H1 (cell line): ENCODE results near the gene TEAD2. TPM values are rescaled to one million over a fixed set of nuclear protein-coding genes. Genes with fewer than 3 reads are reported as not detected.

Experiments used
- BACH1 ChIP-seq: IDR thresholded peaks from 2 replicates; pipeline ENCODE4 v1.6.1; 2012; ENCODE audit warnings: low read length, improper control_type of control experiment
- NANOG ChIP-seq: IDR thresholded peaks from 2 replicates; pipeline ENCODE4 v1.6.1; 2011; ENCODE audit warnings: low read length, low read depth, mild to moderate bottlenecking, inconsistent platforms; ENCODE audit not compliant: insufficient read depth, poor library complexity, severe bottlenecking
- RNF2 ChIP-seq: fragments of 200-900, 300-1000 bp; sonication (generic); IDR thresholded peaks from 2 replicates; pipeline ENCODE4 v1.7.1; 2016; ENCODE audit warnings: borderline replicate concordance, low read depth, mild to moderate bottlenecking, antibody characterized with exemption, low read length; ENCODE audit not compliant: poor library complexity, severe bottlenecking; ENCODE audit errors: missing control alignments
- SAP30 ChIP-seq: fragments of 300-600 bp; sonication (generic); IDR thresholded peaks from 2 replicates; pipeline ENCODE4 v1.7.1; 2012; ENCODE audit warnings: low read length, moderate library complexity, mild to moderate bottlenecking, inconsistent platforms; ENCODE audit not compliant: insufficient read depth, insufficient replicate concordance
- SIRT6 ChIP-seq: IDR thresholded peaks from one replicate; pipeline ENCODE4 v1.7.1; 2012; ENCODE audit warnings: low read length, inconsistent platforms
- TAF1 ChIP-seq: IDR thresholded peaks from 2 replicates; pipeline ENCODE4 v1.6.1; 2011; ENCODE audit warnings: mild to moderate bottlenecking, low read depth, low read length
- TEAD4 ChIP-seq: IDR thresholded peaks from 2 replicates; pipeline ENCODE4 v1.6.1; 2012; ENCODE audit warnings: low read depth, low read length, inconsistent platforms, mixed read lengths
- polyA plus RNA-seq, 7 experiments: library from polyadenylated mRNA; depleted of rRNA in 3 of 7; stranded (reverse) in 5 of 7; unstranded in 2 of 7; fragments of >200 nt in 5 of 7; fragments of 200-250 nt in 2 of 7; gene quantifications; 1 replicate in 5 of 7; 2 replicates in 1 of 7; 4 replicates in 1 of 7; pipeline versions ENCODE4 v1.2.1 to v1.2.3, GENCODE V29; 2011 to 2013; ENCODE audit warnings: missing spikeins in 2 of 7, mixed read lengths in 2 of 7
- total RNA-seq: library from RNA; stranded (reverse); fragmentation: NEBNext Ultra II Directional; extraction: Animal tissue kit (Norgen Biotek cat#: 25700); gene quantifications from 2 replicates; pipeline ENCODE4 v1.2.1, GENCODE V29; 2021

TEAD2 gene
- total and polyA plus RNA-seq, 2 of the 8 experiments (the other 6 are each of a cell fraction or from before 2014, with no cell fraction given): 87.6 to 146 TPM

GRCh38 chr19:49344505-49345423 lies 17.5 kb downstream of the TEAD2 start (continued):
- no peak for TF ChIP-seq TEAD4
- TF ChIP-seq NANOG: no peak
- TF ChIP-seq BACH1: no peak
- TF ChIP-seq SIRT6: no peak
- TF ChIP-seq SAP30: no peak
- TF ChIP-seq TAF1: no peak
- TF ChIP-seq RNF2: no peak
